CD4-positive, alpha-beta T cell treated with Interleukin-6 for 4 hours (primary cell): ENCODE measurements around the gene KCNK3.

ENCODE experiments used
- DNase-seq: peaks from one replicate; pipeline ENCODE4 v3.0.0-alpha.2; 2020; ENCODE audit warnings: mixed read lengths

KCNK3 gene

GRCh38 chr2:26666671-26667070, 25.9 kb upstream of the KCNK3 start:
- no peak for DNase-seq

- no peak for DNase-seq
Measured at GRCh38 chr2:26668041-26668440, 24.5 kb upstream of the KCNK3 start.

- no peak for DNase-seq
Measured at GRCh38 chr2:26668856-26669750, 23.4 kb upstream of the KCNK3 start.

GRCh38 chr2:26670171-26670570, 22.4 kb upstream of the KCNK3 start:
- no peak for DNase-seq

- no peak for DNase-seq
Measured at GRCh38 chr2:26670931-26671460, 21.5 kb upstream of the KCNK3 start.

- no peak for DNase-seq
Measured at GRCh38 chr2:26671691-26672090, 20.8 kb upstream of the KCNK3 start.

- no peak for DNase-seq
Measured at GRCh38 chr2:26672112-26672817, 20.3 kb upstream of the KCNK3 start.

- no peak for DNase-seq
Measured at GRCh38 chr2:26672818-26673393, 19.6 kb upstream of the KCNK3 start.

- no peak for DNase-seq
Measured at GRCh38 chr2:26674002-26674751, 18.3 kb upstream of the KCNK3 start.

GRCh38 chr2:26674771-26675170, 17.8 kb upstream of the KCNK3 start:
- no peak for DNase-seq

- DNase-seq = no peak
Measured at GRCh38 chr2:26675651-26676255, 16.8 kb upstream of the KCNK3 start.

GRCh38 chr2:26678035-26678434, 14.5 kb upstream of the KCNK3 start:
- no peak for DNase-seq

- DNase-seq = no peak
Measured at GRCh38 chr2:26679867-26680266, 12.7 kb upstream of the KCNK3 start.

- DNase-seq = no peak
Measured at GRCh38 chr2:26681656-26682055, 10.9 kb upstream of the KCNK3 start.

- no peak for DNase-seq
Measured at GRCh38 chr2:26682155-26682554, 10.4 kb upstream of the KCNK3 start.

- no peak for DNase-seq
Measured at GRCh38 chr2:26683583-26683982, 8.9 kb upstream of the KCNK3 start.

- DNase-seq = no peak
Measured at GRCh38 chr2:26685341-26685740, 7.2 kb upstream of the KCNK3 start.

GRCh38 chr2:26685989-26686839, 6.3 kb upstream of the KCNK3 start:
- no peak for DNase-seq

- DNase-seq = no peak
Measured at GRCh38 chr2:26687328-26687727, 5.2 kb upstream of the KCNK3 start.

GRCh38 chr2:26687801-26688200, 4.7 kb upstream of the KCNK3 start:
- no peak for DNase-seq

GRCh38 chr2:26691161-26691560, 1.4 kb upstream of the KCNK3 start:
- no peak for DNase-seq
